Effector CD8-positive, alpha-beta T cell (primary cell): ENCODE measurements around the gene MIS18A.
"Not testable (repeated sequence)": the region's sequence is repeated elsewhere in the genome, so short reads cannot be mapped to it uniquely, and the experiment has no call there.

ENCODE experiments used
- DNase-seq: peaks from one replicate; lab custom pipeline; 2025; lab: John Stamatoyannopoulos, UW

MIS18A gene

GRCh38 chr21:32304998-32305397, 26.1 kb upstream of the MIS18A start:
- DNase-seq, result no peak

GRCh38 chr21:32303385-32303784, 24.5 kb upstream of the MIS18A start:
- DNase-seq, result no peak

GRCh38 chr21:32302560-32302959, 23.7 kb upstream of the MIS18A start:
- no peak for DNase-seq

- no peak for DNase-seq
Measured at GRCh38 chr21:32301596-32301995, 22.7 kb upstream of the MIS18A start.

GRCh38 chr21:32300117-32300681, 21.4 kb upstream of the MIS18A start:
- no peak for DNase-seq

GRCh38 chr21:32299695-32300094, 20.8 kb upstream of the MIS18A start:
- no peak for DNase-seq

GRCh38 chr21:32298658-32299081, 19.8 kb upstream of the MIS18A start, which contains the start of gene MRAP:
Gene MRAP, plus strand, starts transcription at chr21:32298855. Its CDS starts 117 bp downstream, at chr21:32298972.
- DNase-seq, result no peak

- no peak for DNase-seq
Measured at GRCh38 chr21:32298148-32298559, 19.3 kb upstream of the MIS18A start.

- DNase-seq, result no peak
Measured at GRCh38 chr21:32297449-32297848, 18.6 kb upstream of the MIS18A start.

- no peak for DNase-seq
Measured at GRCh38 chr21:32285476-32285875, 6.6 kb upstream of the MIS18A start.

GRCh38 chr21:32282992-32283391, 4.1 kb upstream of the MIS18A start:
- no peak for DNase-seq

GRCh38 chr21:32281531-32281930, 2.7 kb upstream of the MIS18A start:
- DNase-seq, result no peak

- DNase-seq, result no peak
Measured at GRCh38 chr21:32279377-32279680, 480 bp upstream of the MIS18A start.

GRCh38 chr21:32278103-32278502, 746 bp downstream of the MIS18A start:
- DNase-seq, result no peak

GRCh38 chr21:32276671-32277070, 2.2 kb downstream of the MIS18A start:
- DNase-seq, result no peak

- DNase-seq, result no peak
Measured at GRCh38 chr21:32270748-32271147, 8.1 kb downstream of the MIS18A start.

- DNase-seq, result not testable (repeated sequence)
Measured at GRCh38 chr21:32265321-32265720, 13.5 kb downstream of the MIS18A start.

- DNase-seq, result no peak
Measured at GRCh38 chr21:32261929-32262328, 16.9 kb downstream of the MIS18A start.

GRCh38 chr21:32260130-32260529, 18.7 kb downstream of the MIS18A start:
- no peak for DNase-seq

GRCh38 chr21:32258786-32259048, 20.1 kb downstream of the MIS18A start:
- DNase-seq, result not testable (repeated sequence)

GRCh38 chr21:32257962-32258785, 20.7 kb downstream of the MIS18A start:
- DNase-seq, result peak; percentile 2

GRCh38 chr21:32256873-32257620, 21.8 kb downstream of the MIS18A start:
- no peak for DNase-seq

- DNase-seq, result no peak
Measured at GRCh38 chr21:32256251-32256650, 22.6 kb downstream of the MIS18A start.
